MM.1S (cell line): ENCODE data around the gene RASIP1.

Source experiments
- DNase-seq: peaks from one replicate; pipeline ENCODE4 v3.0.0-alpha.2; 2015
- H2AFZ ChIP-seq: fragments of 300-600 bp; sonication (generic); 2 replicates; pipeline ENCODE4 v1.6.0; 2016; ENCODE audit warnings: antibody characterized with exemption, low read length
- H3F3A ChIP-seq: fragments of 300-600 bp; sonication (generic); 2 replicates; pipeline ENCODE4 v1.6.1; 2016; ENCODE audit warnings: mild to moderate bottlenecking, antibody characterized with exemption, low read length, moderate library complexity, mixed read lengths; ENCODE audit not compliant: insufficient read depth
- H3K27ac ChIP-seq: fragments of 300-600 bp; sonication (generic); 2 replicates; pipeline ENCODE4 v1.5.1; 2016; ENCODE audit warnings: mild to moderate bottlenecking, low read length
- H3K27me3 ChIP-seq: fragments of 300-600 bp; sonication (generic); replicated peaks from 2 replicates; pipeline ENCODE4 v1.6.0; 2016; ENCODE audit warnings: low read length; ENCODE audit not compliant: insufficient read depth
- H3K36me3 ChIP-seq: fragments of 300-600 bp; sonication (generic); replicated peaks from 2 replicates; pipeline ENCODE4 v1.6.1; 2016; ENCODE audit warnings: mild to moderate bottlenecking, low read length, mixed read lengths; ENCODE audit not compliant: insufficient read depth
- H3K4me1 ChIP-seq: fragments of 300-600 bp; sonication (generic); 2 replicates; pipeline ENCODE4 v1.6.1; 2016; ENCODE audit warnings: low read length, mixed read lengths
- H3K4me2 ChIP-seq: fragments of 300-600 bp; sonication (generic); 2 replicates; pipeline ENCODE4 v1.6.0; 2016; ENCODE audit warnings: low read depth, low read length
- H3K4me3 ChIP-seq: fragments of 300-600 bp; sonication (generic); 2 replicates; pipeline ENCODE4 v1.5.1; 2016; ENCODE audit warnings: low read length, mixed read lengths
- H3K79me2 ChIP-seq: fragments of 300-600 bp; sonication (generic); 2 replicates; pipeline ENCODE4 v1.6.1; 2016; ENCODE audit warnings: mixed run types, low read length, mixed read lengths
- H3K9ac ChIP-seq: fragments of 300-600 bp; sonication (generic); 2 replicates; pipeline ENCODE4 v1.6.1; 2016; ENCODE audit warnings: low read length, mixed read lengths
- H3K9me2 ChIP-seq: fragments of 300-600 bp; sonication (generic); replicated peaks from 2 replicates; pipeline ENCODE4 v1.6.1; 2016; ENCODE audit warnings: mild to moderate bottlenecking, low read length, mixed read lengths; ENCODE audit not compliant: insufficient read depth
- H3K9me3 ChIP-seq: fragments of 300-600 bp; sonication (generic); replicated peaks from 2 replicates; pipeline ENCODE4 v1.6.1; 2016; ENCODE audit warnings: mild to moderate bottlenecking, low read length, mixed read lengths; ENCODE audit not compliant: insufficient read depth
- H4K20me1 ChIP-seq: fragments of 300-600 bp; sonication (generic); 2 replicates; pipeline ENCODE4 v1.6.1; 2016; ENCODE audit warnings: mild to moderate bottlenecking, low read length, moderate library complexity, mixed read lengths; ENCODE audit not compliant: insufficient read depth
- EZH2 ChIP-seq: fragments of 300-600 bp; sonication (generic); optimal IDR thresholded peaks from 2 replicates; pipeline ENCODE3; 2017; ENCODE audit warnings: low read depth, mild to moderate bottlenecking, antibody characterized with exemption, low read length, mixed read lengths
- EZH2phosphoT487 ChIP-seq: fragments of 300-600 bp; sonication (generic); IDR thresholded peaks from 2 replicates; pipeline ENCODE4 v1.6.1; 2018; ENCODE audit warnings: antibody characterized with exemption, low read length
- TF ChIP-seq, protein P1 (sequence below): fragments of 300-600 bp; sonication (generic); IDR thresholded peaks from 2 replicates; pipeline ENCODE4 v1.5.1; 2016; ENCODE audit warnings: antibody characterized with exemption, low read length, mixed read lengths

The RASIP1 gene

DNA sequence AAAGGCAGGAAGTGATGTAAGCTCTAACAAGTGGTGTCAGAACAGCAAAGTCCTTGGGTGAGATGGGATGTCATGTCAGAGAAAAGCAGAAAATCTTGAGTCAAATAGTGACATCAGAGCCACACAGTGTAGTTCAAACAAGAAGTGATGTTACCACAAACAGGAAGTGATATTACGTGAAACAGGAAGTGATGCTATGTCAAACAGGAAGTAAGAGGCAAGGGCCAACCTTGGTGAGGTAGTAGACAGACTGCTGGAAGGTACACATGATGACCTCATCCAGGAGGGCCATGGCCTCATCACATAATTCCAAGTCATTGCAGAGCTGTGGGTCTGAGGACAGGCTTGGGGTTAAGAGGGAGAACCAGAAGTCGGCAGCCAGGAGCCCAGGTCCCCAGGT is 13.9 kb downstream of the RASIP1 start:
- Histone ChIP-seq H3K79me2 (no peaks in the 10 kb centered on the region), H3K36me3 (no peaks in the 10 kb centered on the region), H3K4me1 (no peaks in the 10 kb centered on the region), H2AFZ (0 out of 2 replicates have a peak overlapping the region, but pooled peaks have one; percentile 19), H3K4me2 (no peak overlapping the region; the same call in 1 of the 2 replicates), H3K9me3 (no peaks in the 10 kb centered on the region), H3F3A (no peaks in the 10 kb centered on the region), H3K9ac (no peak overlapping the region), H3K4me3 (no peak overlapping the region), H3K9me2 (no peaks in the 10 kb centered on the region), H3K27me3 (peaks cover 57% of the 10 kb centered on the region), H3K27ac (no peak overlapping the region), H4K20me1 (no peaks in the 10 kb centered on the region)
- DNase-seq, result no peak
- TF ChIP-seq, protein P1, sequence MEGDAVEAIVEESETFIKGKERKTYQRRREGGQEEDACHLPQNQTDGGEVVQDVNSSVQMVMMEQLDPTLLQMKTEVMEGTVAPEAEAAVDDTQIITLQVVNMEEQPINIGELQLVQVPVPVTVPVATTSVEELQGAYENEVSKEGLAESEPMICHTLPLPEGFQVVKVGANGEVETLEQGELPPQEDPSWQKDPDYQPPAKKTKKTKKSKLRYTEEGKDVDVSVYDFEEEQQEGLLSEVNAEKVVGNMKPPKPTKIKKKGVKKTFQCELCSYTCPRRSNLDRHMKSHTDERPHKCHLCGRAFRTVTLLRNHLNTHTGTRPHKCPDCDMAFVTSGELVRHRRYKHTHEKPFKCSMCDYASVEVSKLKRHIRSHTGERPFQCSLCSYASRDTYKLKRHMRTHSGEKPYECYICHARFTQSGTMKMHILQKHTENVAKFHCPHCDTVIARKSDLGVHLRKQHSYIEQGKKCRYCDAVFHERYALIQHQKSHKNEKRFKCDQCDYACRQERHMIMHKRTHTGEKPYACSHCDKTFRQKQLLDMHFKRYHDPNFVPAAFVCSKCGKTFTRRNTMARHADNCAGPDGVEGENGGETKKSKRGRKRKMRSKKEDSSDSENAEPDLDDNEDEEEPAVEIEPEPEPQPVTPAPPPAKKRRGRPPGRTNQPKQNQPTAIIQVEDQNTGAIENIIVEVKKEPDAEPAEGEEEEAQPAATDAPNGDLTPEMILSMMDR, result no peak
- TF ChIP-seq EZH2, result no peak
- TF ChIP-seq EZH2phosphoT487, result no peak

DNA sequence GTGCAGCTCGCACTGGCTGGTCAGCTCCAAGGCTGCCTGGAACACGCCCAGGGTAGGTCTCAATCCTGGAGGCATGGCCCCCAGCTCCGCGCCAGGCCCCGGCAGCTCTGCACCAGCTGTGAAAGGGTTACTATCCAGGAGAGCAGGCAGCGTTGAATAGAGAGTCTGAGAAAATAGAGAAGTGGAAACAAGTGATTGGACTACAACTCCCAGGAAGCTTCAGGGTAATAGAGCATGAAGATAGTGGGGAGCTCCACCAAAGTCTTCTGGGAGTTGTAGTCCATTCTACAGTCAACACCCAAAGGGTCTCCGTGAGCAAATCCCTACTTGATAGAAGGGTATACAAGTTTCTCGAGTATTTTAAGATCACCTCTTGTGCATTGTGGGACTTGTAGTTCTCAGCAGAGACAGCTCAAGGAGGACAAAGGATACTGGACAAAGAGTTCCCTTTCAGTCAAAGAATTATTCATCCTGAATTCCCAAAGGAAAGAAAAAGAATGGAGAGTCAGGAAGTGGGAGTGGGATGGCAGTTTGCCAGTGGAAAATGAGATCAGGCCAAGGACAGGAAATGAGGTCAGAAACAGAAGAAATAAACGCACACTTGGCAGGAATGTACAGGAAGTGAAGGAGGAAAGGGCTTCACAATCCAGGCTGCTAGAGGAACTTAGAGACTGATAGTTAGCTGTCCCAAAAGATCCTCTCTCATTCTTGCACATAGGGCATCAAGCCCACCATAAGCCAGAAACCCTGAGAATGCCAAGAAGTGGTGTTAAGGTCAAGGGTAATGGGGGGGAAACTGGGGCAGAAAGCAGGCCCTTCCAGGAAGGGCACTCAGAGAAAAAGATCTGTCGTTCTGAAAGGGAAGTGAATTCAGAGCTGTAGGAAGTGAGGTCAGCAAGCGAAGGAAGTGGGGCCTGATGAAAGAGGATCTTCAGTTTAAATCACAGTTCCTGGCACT is 15.3 kb downstream of the RASIP1 start:
- Histone ChIP-seq H4K20me1 (no peaks in the 10 kb centered on the region), H3K4me2 (peak overlapping the region; percentile 11; the same call in 1 of the 2 replicates), H3K27ac (no peak overlapping the region), H3F3A (no peaks in the 10 kb centered on the region), H3K36me3 (no peaks in the 10 kb centered on the region), H2AFZ (no peak overlapping the region), H3K4me3 (no peak overlapping the region), H3K79me2 (no peaks in the 10 kb centered on the region), H3K9ac (no peak overlapping the region), H3K4me1 (peaks cover 6% of the 10 kb centered on the region; the same call in 1 of the 2 replicates), H3K9me2 (no peaks in the 10 kb centered on the region), H3K9me3 (no peaks in the 10 kb centered on the region), H3K27me3 (peaks cover 44% of the 10 kb centered on the region)
- peak; percentile 45 for DNase-seq
- TF ChIP-seq EZH2phosphoT487, result no peak
- TF ChIP-seq, protein P1, result no peak
- TF ChIP-seq EZH2, result no peak

DNA sequence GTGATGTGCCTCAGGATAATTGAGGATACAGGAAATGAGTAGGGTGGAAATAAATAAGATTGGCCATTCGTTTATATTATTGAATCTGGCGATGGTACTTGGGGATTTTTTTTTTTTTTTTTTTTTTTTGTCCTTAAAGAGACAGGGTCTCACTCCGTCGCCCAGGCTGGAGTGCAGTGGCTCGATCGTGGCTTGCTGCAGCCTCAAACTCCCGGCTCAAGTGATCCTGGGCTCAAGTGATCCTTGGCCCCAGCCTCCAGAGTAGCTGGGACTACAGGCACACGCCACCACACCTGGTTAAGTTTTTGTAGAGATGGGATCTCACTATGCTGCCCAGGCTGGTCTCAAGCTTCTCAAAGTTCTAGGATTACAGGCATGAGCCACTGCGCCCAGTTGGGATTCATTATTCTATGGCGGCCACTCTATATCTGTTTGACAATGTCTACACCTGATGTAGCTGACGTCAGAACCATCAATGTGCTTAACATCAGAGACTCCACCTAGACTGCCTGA is 18.2 kb downstream of the RASIP1 start:
- no peak for DNase-seq
- no peaks in the 10 kb centered on the region for H4K20me1 ChIP-seq
- no peak overlapping the region for H3K9ac ChIP-seq
- no peaks in the 10 kb centered on the region for H3F3A ChIP-seq
- no peaks in the 10 kb centered on the region for H3K9me3 ChIP-seq
- H3K9me2 ChIP-seq, result no peaks in the 10 kb centered on the region
- no peak for TF ChIP-seq EZH2
- TF ChIP-seq EZH2phosphoT487, result no peak
- TF ChIP-seq, protein P1, result no peak
- no peaks in the 10 kb centered on the region for H3K36me3 ChIP-seq
- H3K27me3 ChIP-seq, result peaks cover 38% of the 10 kb centered on the region
- no peak overlapping the region for H3K4me2 ChIP-seq
- peaks cover 6% of the 10 kb centered on the region; the same call in 1 of the 2 replicates for H3K4me1 ChIP-seq
- H2AFZ ChIP-seq, result no peak overlapping the region
- no peak overlapping the region for H3K4me3 ChIP-seq
- H3K27ac ChIP-seq, result no peak overlapping the region
- H3K79me2 ChIP-seq, result no peaks in the 10 kb centered on the region
